GM12892 (cell line): ENCODE results near the gene GRID1.

Experiments
- POLR2A ChIP-seq: IDR thresholded peaks from 2 replicates; pipeline ENCODE4 v1.6.1; 2011; ENCODE audit warnings: low read depth, low read length, control low read depth
- POLR2AphosphoS5 ChIP-seq: IDR thresholded peaks from 2 replicates; pipeline ENCODE4 v1.6.1; 2011; ENCODE audit warnings: low read depth, low read length, control low read depth

DNA sequence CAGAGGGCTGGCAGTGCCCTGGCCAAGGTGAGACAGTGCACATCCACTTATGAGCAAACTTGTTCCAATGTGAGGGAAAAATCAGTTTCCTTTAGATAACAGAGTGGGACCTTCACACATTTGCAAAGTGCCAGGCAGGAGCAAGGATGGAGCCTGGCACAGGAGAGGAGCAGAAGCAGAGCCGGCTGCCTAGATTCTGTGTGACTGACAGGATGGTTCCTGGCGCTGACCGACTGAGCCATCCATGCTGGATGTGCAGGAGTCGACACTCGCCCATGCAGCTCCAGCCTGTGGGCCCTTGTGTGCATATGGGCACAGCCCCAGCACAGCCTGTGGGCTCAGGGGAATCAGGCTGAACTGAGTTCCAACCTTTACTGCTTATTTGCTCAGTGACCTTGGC, 346.5 kb downstream of the GRID1 start:
- TF ChIP-seq POLR2A (no peak), POLR2AphosphoS5 (no peak)
